ENCODE results near the gene IFT88. TPM values are rescaled to one million over a fixed set of nuclear protein-coding genes. Genes with fewer than 3 reads are reported as not detected.

The IFT88 gene
- total RNA-seq, 4 donors from 2014 or later: 14.6 to 24.6 (median 19.2) TPM

- DNase-seq (ENCODE audit: low spot score in 2 of 2): no peak
- H3K9me3 ChIP-seq: peaks cover 0 to 18% (median 6%) of the 10 kb centered on the region in 4 donors
- no peak overlapping the region for H3K4me3 ChIP-seq
- H3K4me1 ChIP-seq: no peaks in the 10 kb centered on the region
- H3K27me3 ChIP-seq: no peaks in the 10 kb centered on the region
- H3K36me3 ChIP-seq: peaks cover 0 to 55% (median 7%) of the 10 kb centered on the region in 3 donors
- WGBS, 2 donors: 93 to 95% methylated on average over 2 of the region's 2 CpGs
- no peak overlapping the region for H3K27ac ChIP-seq
- TF ChIP-seq, protein P1, sequence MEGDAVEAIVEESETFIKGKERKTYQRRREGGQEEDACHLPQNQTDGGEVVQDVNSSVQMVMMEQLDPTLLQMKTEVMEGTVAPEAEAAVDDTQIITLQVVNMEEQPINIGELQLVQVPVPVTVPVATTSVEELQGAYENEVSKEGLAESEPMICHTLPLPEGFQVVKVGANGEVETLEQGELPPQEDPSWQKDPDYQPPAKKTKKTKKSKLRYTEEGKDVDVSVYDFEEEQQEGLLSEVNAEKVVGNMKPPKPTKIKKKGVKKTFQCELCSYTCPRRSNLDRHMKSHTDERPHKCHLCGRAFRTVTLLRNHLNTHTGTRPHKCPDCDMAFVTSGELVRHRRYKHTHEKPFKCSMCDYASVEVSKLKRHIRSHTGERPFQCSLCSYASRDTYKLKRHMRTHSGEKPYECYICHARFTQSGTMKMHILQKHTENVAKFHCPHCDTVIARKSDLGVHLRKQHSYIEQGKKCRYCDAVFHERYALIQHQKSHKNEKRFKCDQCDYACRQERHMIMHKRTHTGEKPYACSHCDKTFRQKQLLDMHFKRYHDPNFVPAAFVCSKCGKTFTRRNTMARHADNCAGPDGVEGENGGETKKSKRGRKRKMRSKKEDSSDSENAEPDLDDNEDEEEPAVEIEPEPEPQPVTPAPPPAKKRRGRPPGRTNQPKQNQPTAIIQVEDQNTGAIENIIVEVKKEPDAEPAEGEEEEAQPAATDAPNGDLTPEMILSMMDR (IDR thresholded peaks at IDR 0.05): no peak
- no peak for TF ChIP-seq POLR2A (IDR thresholded peaks at IDR 0.05)
These were observed 18.4 kb downstream of the IFT88 start for GRCh38 chr13:20585371-20585770.

DNA sequence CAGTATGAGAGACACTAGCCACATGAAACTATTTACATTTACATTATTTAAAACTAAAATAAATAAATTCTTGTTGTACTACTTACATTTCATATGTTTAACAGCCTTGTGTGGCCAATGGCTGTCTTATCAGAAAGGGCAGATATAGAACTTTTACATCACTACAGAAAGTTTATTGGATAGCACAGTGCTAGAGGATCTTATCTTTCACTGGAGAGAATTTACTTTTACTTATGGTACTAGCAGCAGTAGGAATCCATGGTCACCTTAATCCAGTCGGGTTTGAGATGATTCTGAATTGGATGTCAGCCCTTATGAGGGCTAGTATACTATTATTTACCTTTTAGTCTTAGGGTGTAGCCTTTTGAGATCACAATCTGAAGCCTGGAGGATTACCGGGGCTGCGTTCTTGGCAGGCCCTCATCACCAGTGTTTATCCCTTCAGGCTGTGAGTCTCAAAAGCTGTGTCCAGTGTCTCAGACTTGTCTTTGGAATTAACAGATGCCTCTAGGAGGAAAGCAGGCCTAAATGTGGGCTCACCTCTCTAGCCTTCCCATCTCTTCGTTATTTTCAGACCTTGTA, 21.7 kb downstream of the IFT88 start:
- no peak overlapping the region for H3K27ac ChIP-seq
- peaks cover 0 to 48% (median 7%) of the 10 kb centered on the region in 3 donors for H3K36me3 ChIP-seq
- H3K4me3 ChIP-seq: no peak overlapping the region
- no peak for DNase-seq (ENCODE audit: low spot score in 2 of 2)
- 74 to 78% methylated on average over 4 of the region's 4 CpGs for WGBS, 2 donors
- no peak for TF ChIP-seq POLR2A (IDR thresholded peaks at IDR 0.05)
- TF ChIP-seq, protein P1 (IDR thresholded peaks at IDR 0.05): no peak
- TF ChIP-seq EP300 (IDR thresholded peaks at IDR 0.05): no peak
- no peaks in the 10 kb centered on the region for H3K27me3 ChIP-seq
- H3K9me3 ChIP-seq: peaks cover 0 to 15% (median 4%) of the 10 kb centered on the region in 4 donors
- no peaks in the 10 kb centered on the region for H3K4me1 ChIP-seq

- DNase-seq (ENCODE audit: low spot score in 2 of 2): no peak
- Histone ChIP-seq H3K27ac (no peak overlapping the region), H3K36me3 (peaks cover 0 to 41% (median 0%) of the 10 kb centered on the region in 3 donors), H3K4me1 (no peaks in the 10 kb centered on the region), H3K27me3 (no peaks in the 10 kb centered on the region), H3K4me3 (no peak overlapping the region), H3K9me3 (no peaks in the 10 kb centered on the region)
- TF ChIP-seq POLR2A (IDR thresholded peaks at IDR 0.05) (no peak), EP300 (IDR thresholded peaks at IDR 0.05) (no peak)
- TF ChIP-seq, protein P1 (IDR thresholded peaks at IDR 0.05): no peak
- WGBS, 2 donors: 91 to 97% methylated on average over 2 of the region's 2 CpGs
These were observed 23.6 kb downstream of the IFT88 start for GRCh38 chr13:20590561-20590960.

- no peaks in the 10 kb centered on the region for H3K9me3 ChIP-seq
- H3K4me1 ChIP-seq: no peaks in the 10 kb centered on the region
- no peak overlapping the region for H3K4me3 ChIP-seq
- DNase-seq (ENCODE audit: low spot score in 2 of 2): no peak
- 69 to 95% methylated on average over 4 of the region's 4 CpGs for WGBS, 2 donors
- no peak overlapping the region for H3K27ac ChIP-seq
- no peak for TF ChIP-seq POLR2A (IDR thresholded peaks at IDR 0.05)
- TF ChIP-seq, protein P1 (IDR thresholded peaks at IDR 0.05): no peak
- TF ChIP-seq EP300 (IDR thresholded peaks at IDR 0.05): no peak
- peaks cover 0 to 31% (median 0%) of the 10 kb centered on the region in 3 donors for H3K36me3 ChIP-seq
- H3K27me3 ChIP-seq: no peaks in the 10 kb centered on the region
These were observed 25.6 kb downstream of the IFT88 start for GRCh38 chr13:20592606-20593005.

DNA sequence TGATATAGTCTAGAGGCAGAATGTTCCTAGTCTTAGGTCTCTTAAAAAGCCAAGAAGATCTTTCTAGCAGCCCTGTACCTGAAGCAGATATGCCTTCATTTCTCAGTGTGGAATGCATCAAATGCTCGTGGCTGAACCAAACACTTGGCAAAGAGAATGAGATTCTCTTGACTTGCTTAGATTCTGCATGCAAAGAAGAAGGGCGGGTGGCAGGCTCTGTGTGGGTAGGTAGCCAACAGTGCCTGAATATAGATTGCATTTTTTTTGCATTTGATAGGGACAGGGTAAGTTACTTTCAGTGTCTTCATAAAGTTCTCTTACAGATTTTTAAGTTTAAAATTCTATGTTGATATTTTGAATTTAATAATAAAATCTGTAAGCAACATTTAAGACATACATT, 27.3 kb downstream of the IFT88 start:
- H3K27me3 ChIP-seq: no peaks in the 10 kb centered on the region
- H3K27ac ChIP-seq: no peak overlapping the region
- peaks cover 0 to 38% (median 0%) of the 10 kb centered on the region in 3 donors for H3K36me3 ChIP-seq
- 58% methylated on average over 2 of the region's 2 CpGs for WGBS, 2 donors
- no peak for DNase-seq (ENCODE audit: low spot score in 2 of 2)
- TF ChIP-seq, protein P1 (IDR thresholded peaks at IDR 0.05): no peak
- no peak for TF ChIP-seq POLR2A (IDR thresholded peaks at IDR 0.05)
- no peak for TF ChIP-seq EP300 (IDR thresholded peaks at IDR 0.05)
- H3K9me3 ChIP-seq: no peaks in the 10 kb centered on the region
- H3K4me1 ChIP-seq: no peaks in the 10 kb centered on the region
- no peak overlapping the region for H3K4me3 ChIP-seq
